Cortex of kidney (tissue), 1 donor: Measurements from ENCODE around the gene EGLN1.

Experiments used
- DNase-seq: peaks from one replicate; lab custom pipeline; 2025; lab: John Stamatoyannopoulos, UW

The EGLN1 gene

DNA sequence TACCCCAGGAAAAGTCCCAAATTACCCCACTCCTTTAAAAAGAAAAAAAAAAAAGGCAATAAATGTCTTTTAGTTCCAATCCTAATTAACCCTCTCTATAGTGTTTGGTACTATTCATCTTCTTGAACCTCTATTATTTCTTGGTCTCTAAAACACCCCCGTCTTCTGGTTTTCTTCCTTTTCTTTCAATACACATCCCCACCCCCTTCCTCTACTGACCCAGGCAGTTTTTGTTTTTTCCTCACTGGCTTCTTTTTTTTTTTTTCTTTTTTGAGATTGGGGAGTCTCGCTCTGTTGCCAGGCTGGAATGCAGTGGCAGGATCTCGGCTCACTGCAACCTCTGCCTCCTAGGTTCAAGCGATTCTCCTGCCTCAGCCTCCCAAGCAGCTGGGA, 26.1 kb downstream of the EGLN1 start:
- no peak for DNase-seq

- no peak for DNase-seq
Observed at GRCh38 chr1:231395076-231395997, 26.8 kb downstream of the EGLN1 start.

DNA sequence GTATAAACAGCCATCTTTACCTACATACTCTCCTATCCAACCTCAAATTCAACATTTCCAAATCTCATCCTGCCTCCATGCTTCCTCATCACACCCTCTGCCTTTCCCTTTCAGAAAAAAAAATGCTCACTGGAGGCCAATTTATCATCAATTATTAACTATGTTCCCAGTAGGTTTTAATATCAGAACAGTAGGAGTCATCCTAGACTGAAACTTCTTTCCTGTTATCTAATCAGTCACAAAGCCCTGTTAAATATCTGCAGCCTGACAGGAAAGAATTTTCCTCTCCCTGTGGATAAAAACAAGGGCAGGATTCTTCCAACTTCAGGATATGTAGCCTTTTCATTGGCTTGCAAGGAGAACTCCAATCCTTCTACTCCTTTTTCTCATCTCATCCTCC, 28.4 kb downstream of the EGLN1 start:
- no peak for DNase-seq

GRCh38 chr1:231392389-231393131, 29.5 kb downstream of the EGLN1 start:
- no peak for DNase-seq

- DNase-seq, result no peak
Observed at GRCh38 chr1:231390071-231390470, 32.0 kb downstream of the EGLN1 start.

DNA sequence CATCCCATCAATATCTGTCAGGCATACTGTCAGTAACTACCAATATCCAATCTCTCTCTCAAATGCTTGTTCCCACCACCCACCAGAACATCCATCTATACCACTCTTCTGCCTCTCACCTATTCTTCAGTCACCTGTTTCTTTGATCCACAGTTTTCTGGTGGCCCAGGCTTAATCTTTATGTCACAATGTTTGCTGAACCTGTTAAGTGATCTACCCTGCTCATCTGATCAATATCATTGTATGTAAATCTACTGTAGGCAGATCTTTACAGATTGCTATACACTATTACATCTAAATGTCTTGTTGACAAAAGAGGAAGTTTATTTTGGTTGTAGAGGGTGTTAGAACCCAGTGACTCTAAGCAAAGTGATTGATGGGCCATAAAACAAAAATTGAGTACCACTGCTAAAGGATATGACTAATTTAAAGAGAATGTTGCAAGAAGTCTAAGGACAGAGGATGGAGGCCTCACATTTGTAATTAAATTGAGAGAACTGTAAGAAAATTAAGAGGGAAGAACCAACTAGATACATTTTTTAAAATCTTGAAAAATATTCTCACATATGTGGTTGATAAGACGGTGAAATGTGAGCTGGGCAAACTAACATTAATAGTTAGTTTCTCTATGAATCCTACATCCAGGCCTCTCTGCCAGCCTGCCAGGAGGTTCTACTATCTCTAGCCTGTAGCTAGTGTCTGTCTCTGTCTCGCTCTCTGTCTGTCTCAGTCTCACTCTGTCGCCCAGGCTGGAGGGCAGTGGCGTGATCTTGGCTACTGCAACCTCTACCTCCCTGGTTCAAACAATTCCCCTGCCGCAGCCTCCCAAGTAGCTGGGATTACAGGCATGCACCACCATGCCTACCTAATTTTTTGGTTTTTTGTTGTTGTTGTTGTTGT, 34.1 kb downstream of the EGLN1 start:
- DNase-seq, result no peak

DNA sequence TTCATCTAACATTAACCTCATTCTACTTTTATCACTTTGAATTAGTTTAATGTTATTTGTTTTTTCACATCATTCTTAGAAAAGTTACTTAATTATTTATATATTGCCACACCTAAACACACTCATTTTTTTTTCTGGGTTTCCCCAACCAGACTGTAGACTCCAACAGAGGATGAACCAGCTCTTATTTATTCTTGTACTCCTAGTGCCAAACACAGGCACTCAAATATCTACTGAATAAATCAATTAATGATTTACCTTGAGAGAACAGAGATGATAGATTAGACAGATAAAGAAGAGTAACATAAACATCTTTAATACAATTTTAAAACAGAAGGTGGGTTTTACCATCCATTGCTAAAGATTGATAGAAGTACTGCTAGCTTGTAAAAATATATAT, 35.6 kb downstream of the EGLN1 start:
- DNase-seq, result no peak

- no peak for DNase-seq
Observed at GRCh38 chr1:231385416-231385748, 36.7 kb downstream of the EGLN1 start.

DNA sequence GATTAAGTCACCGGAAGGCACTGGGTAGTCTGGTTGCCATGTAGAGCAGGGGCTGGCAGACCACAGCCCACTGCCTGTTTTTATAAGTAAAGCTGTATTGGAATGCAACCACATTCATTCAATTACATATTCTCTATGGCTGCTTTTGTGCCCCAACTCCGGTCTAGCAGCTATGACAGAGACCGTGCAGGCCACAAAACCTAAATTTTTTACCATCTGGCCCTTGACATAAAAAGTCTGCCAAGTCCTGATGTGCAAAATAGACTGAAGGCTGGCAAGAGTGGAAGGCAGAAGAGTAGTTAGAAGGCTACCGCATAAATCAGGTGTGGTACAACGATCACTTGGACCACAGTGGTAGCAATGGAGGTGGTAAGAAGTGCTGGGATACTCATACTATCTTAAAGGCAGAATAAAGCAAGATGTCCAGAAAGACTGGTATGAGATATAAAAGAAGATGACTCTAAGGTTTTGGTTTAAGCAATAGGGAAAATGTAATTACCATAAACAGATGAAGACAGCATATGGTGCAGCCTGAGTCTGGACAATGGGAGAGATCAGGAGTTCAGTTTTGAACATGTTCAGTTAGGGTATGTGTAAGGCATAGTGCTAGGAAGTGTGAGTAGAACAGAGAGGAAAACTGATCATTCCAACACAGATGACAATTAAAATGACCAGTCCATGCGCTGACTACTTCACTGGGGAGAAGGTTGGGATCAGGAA, 37.2 kb downstream of the EGLN1 start:
- no peak for DNase-seq

GRCh38 chr1:231383159-231383860, 38.8 kb downstream of the EGLN1 start:
- no peak for DNase-seq

- DNase-seq, result no peak
Observed at GRCh38 chr1:231382426-231382825, 39.7 kb downstream of the EGLN1 start.

- DNase-seq, result no peak
Observed at GRCh38 chr1:231381729-231382128, 40.4 kb downstream of the EGLN1 start.

GRCh38 chr1:231376875-231377549, 45.1 kb downstream of the EGLN1 start:
- no peak for DNase-seq

- DNase-seq, result no peak
Observed at GRCh38 chr1:231376101-231376500, 46.0 kb downstream of the EGLN1 start.

- DNase-seq, result no peak
Observed at GRCh38 chr1:231374394-231374793, 47.7 kb downstream of the EGLN1 start.

DNA sequence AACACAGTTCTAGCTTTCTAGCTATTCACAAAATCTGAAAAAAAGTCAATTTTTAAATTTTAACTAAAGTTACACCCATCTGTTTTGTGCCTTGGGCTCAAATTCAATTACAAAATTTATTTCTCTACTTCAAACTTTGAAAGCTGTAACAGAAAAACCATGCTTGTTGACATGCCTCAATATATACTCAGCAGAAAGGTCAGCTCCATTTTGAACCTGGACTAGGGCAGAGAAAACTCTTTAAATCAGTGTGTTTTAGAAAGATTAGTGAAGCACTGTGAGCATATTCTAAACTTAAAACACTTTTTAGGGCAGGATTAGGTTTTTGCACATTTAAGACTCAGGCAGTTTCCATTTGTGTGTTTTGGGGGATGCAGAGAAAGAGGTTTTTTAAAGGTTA, 49.6 kb downstream of the EGLN1 start:
- no peak for DNase-seq

DNA sequence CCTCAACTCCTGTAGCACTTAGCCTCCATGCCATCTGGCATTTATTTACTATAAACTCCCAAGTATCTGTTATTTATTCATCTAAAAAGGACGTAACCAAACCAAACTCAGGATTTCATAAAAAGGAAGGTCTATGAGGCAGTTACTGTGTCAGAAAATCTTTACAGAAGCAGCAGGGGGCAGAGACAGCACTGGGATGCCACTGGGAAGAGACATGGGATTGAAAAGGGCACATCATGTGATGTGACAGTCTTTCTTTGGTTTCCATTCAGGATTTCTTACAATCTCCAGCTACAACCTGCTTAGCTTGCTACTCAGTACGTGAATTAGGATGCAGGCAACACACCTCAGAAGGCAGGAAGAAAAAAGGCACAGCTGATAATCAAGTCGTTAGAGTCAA, 52.8 kb downstream of the EGLN1 start:
- no peak for DNase-seq

- DNase-seq, result no peak
Observed at GRCh38 chr1:231364192-231364591, 57.9 kb downstream of the EGLN1 start.

GRCh38 chr1:231363624-231364023, 58.5 kb downstream of the EGLN1 start:
- DNase-seq, result no peak

DNA sequence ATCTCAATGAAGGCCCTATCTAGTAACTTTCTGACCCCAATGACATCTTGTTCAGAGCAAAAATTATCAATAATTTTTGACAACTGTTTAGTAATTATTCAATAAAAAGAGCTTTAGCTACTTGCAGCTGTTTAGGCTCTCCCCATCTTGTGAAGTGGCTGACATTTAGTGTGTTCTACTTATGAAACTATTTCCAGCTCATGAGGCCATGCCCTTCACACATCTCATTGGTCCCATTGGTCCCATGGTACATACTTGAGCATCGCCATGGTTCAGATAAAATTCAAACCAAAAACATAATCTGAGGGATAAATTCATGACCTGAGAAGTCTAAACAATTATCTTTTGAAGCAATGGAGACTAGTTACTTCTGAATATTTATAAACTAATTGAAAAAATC, 59.8 kb downstream of the EGLN1 start:
- no peak for DNase-seq
